Loucy (cell line): ENCODE data around the gene PTPRK.

Experiments used
- H2AFZ ChIP-seq: fragments of 200-600 bp; sonication (generic); 2 replicates; pipeline ENCODE4 v1.6.0; 2016; ENCODE audit warnings: antibody characterized with exemption, mild to moderate bottlenecking, low read length, moderate library complexity
- H3F3A ChIP-seq: fragments of 200-600 bp; 2 replicates; pipeline ENCODE4 v1.6.0; 2016; ENCODE audit warnings: antibody characterized with exemption, low read depth, mild to moderate bottlenecking
- H3K27me3 ChIP-seq: fragments of 200-600 bp; sonication (generic); 2 replicates; pipeline ENCODE4 v1.6.1; 2014; ENCODE audit warnings: low read length, mild to moderate bottlenecking; ENCODE audit not compliant: insufficient read depth, poor library complexity, severe bottlenecking
- H3K36me3 ChIP-seq: fragments of 200-600 bp; sonication (generic); 2 replicates; pipeline ENCODE4 v1.6.1; 2016; ENCODE audit warnings: low read length; ENCODE audit not compliant: insufficient read depth
- H3K4me1 ChIP-seq: fragments of 200-600 bp; sonication (generic); 2 replicates; pipeline ENCODE4 v1.5.1; 2014; ENCODE audit warnings: low read length, mild to moderate bottlenecking; ENCODE audit not compliant: insufficient read depth, poor library complexity, severe bottlenecking
- H3K4me2 ChIP-seq: fragments of 200-600 bp; sonication (generic); 2 replicates; pipeline ENCODE4 v1.6.0; 2014; ENCODE audit warnings: antibody characterized with exemption, low read length, low read depth, mild to moderate bottlenecking; ENCODE audit not compliant: poor library complexity, severe bottlenecking
- H3K4me3 ChIP-seq: fragments of 200-600 bp; sonication (generic); 2 replicates; pipeline ENCODE4 v1.5.1; 2014; ENCODE audit warnings: low read length, mild to moderate bottlenecking, mixed read lengths; ENCODE audit not compliant: poor library complexity, severe bottlenecking
- H3K79me2 ChIP-seq: fragments of 200-600 bp; sonication (generic); 2 replicates; pipeline ENCODE4 v1.6.1; 2014; ENCODE audit warnings: low read length; ENCODE audit not compliant: insufficient read depth
- H3K9ac ChIP-seq: fragments of 200-600 bp; sonication (generic); 2 replicates; pipeline ENCODE4 v1.6.0; 2014; ENCODE audit warnings: mild to moderate bottlenecking, low read depth, low read length, moderate library complexity; ENCODE audit not compliant: poor library complexity, severe bottlenecking
- H3K9me2 ChIP-seq: fragments of 200-600 bp; sonication (generic); replicated peaks from 2 replicates; pipeline ENCODE4 v1.6.1; 2016; ENCODE audit warnings: low read depth, low read length, mixed read lengths
- H3K9me3 ChIP-seq: fragments of 200-600 bp; sonication (generic); 2 replicates; pipeline ENCODE4 v1.6.1; 2014; ENCODE audit warnings: mild to moderate bottlenecking, antibody characterized with exemption, low read length, low read depth; ENCODE audit not compliant: insufficient read depth
- H4K20me1 ChIP-seq: fragments of 200-600 bp; sonication (generic); 2 replicates; pipeline ENCODE4 v1.6.0; 2014; ENCODE audit warnings: antibody characterized with exemption, low read length, mild to moderate bottlenecking; ENCODE audit not compliant: insufficient read depth, poor library complexity, severe bottlenecking
- CTCF ChIP-seq: fragments of 200-600 bp; sonication (generic); conservative IDR thresholded peaks from 2 replicates; pipeline ENCODE4 v1.5.1; 2014; ENCODE audit warnings: mild to moderate bottlenecking, antibody characterized with exemption, low read length
- EZH2phosphoT487 ChIP-seq: fragments of 200-600 bp; IDR thresholded peaks from 2 replicates; pipeline ENCODE4 v1.6.1; 2018; ENCODE audit warnings: antibody characterized with exemption, mild to moderate bottlenecking, moderate library complexity, borderline replicate concordance

Gene PTPRK

DNA sequence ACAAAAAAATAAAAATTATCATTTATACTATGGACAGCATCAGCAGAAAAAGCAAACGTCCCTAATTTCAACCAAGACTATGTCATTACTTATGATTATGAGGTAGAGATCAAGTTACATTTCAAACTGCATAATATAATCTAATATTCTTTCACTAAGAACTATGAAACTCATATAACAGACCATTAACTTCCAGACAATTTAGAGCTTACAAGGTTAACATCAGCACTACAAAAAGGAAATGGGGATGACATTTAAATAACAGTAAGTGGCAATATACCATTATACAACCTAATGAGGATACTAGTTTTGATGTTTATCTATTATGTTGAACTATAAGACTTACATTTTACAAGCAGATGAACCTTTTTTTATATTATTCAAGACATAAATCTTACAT lies 358.6 kb downstream of the PTPRK start:
- Histone ChIP-seq H3K4me2 (peak overlapping the region; percentile 32), H3K9me2 (no peaks in the 10 kb centered on the region), H2AFZ (no peak overlapping the region; the same call in 1 of the 2 replicates), H3F3A (no peaks in the 10 kb centered on the region), H3K79me2 (no peaks in the 10 kb centered on the region), H4K20me1 (no peaks in the 10 kb centered on the region), H3K27me3 (no peaks in the 10 kb centered on the region), H3K36me3 (no peaks in the 10 kb centered on the region), H3K9me3 (no peaks in the 10 kb centered on the region), H3K4me3 (no peak overlapping the region), H3K4me1 (peaks cover 35% of the 10 kb centered on the region), H3K9ac (no peak overlapping the region)
- TF ChIP-seq CTCF (no peak), EZH2phosphoT487 (no peak)

GRCh38 chr6:128161263-128161662 lies 359.1 kb downstream of the PTPRK start:
- TF ChIP-seq EZH2phosphoT487 (no peak), CTCF (no peak)
- no peaks in the 10 kb centered on the region for H3K27me3 ChIP-seq
- H3K79me2 ChIP-seq = no peaks in the 10 kb centered on the region

GRCh38 chr6:128158496-128158895 lies 361.9 kb downstream of the PTPRK start:
- no peaks in the 10 kb centered on the region for H3F3A ChIP-seq
- H3K4me2 ChIP-seq = peak overlapping the region; percentile 55
- H3K9me3 ChIP-seq = no peaks in the 10 kb centered on the region
- peak overlapping the region; percentile 43 for H3K4me3 ChIP-seq
- no peak overlapping the region for H2AFZ ChIP-seq
- H3K9ac ChIP-seq = peak overlapping the region; percentile 41
- no peaks in the 10 kb centered on the region for H3K79me2 ChIP-seq
- H4K20me1 ChIP-seq = no peaks in the 10 kb centered on the region
- H3K27me3 ChIP-seq = no peaks in the 10 kb centered on the region
- no peaks in the 10 kb centered on the region for H3K9me2 ChIP-seq
- TF ChIP-seq CTCF = no peak
- peak; percentile 40; the same call in 1 of the 2 replicates for TF ChIP-seq EZH2phosphoT487
- no peaks in the 10 kb centered on the region for H3K36me3 ChIP-seq
- H3K4me1 ChIP-seq = peaks cover 44% of the 10 kb centered on the region

More at GRCh38 chr6:128161263-128161662, 359.1 kb downstream of the PTPRK start:
- H3K9me3 ChIP-seq = no peaks in the 10 kb centered on the region
- H3F3A ChIP-seq = no peaks in the 10 kb centered on the region
- H3K9me2 ChIP-seq = no peaks in the 10 kb centered on the region
- peaks cover 41% of the 10 kb centered on the region for H3K4me1 ChIP-seq
- H3K4me2 ChIP-seq = peak overlapping the region; percentile 32
- no peaks in the 10 kb centered on the region for H3K36me3 ChIP-seq
- H4K20me1 ChIP-seq = no peaks in the 10 kb centered on the region
- H2AFZ ChIP-seq = peak overlapping the region; percentile 54; the same call in 1 of the 2 replicates
- no peak overlapping the region for H3K9ac ChIP-seq
- H3K4me3 ChIP-seq = no peak overlapping the region
